GM21786 (cell line): ENCODE measurements around the gene ABLIM2.
"Not testable (repeated sequence)": the region's sequence is repeated elsewhere in the genome, so short reads cannot be mapped to it uniquely, and the experiment has no call there.

Experiments used
- ATAC-seq: cut with Tn5 transposase; IDR thresholded peaks from one replicate; pipeline ENCODE4 v1.9.1; 2021; ENCODE audit not compliant: unreplicated experiment

Gene ABLIM2

DNA sequence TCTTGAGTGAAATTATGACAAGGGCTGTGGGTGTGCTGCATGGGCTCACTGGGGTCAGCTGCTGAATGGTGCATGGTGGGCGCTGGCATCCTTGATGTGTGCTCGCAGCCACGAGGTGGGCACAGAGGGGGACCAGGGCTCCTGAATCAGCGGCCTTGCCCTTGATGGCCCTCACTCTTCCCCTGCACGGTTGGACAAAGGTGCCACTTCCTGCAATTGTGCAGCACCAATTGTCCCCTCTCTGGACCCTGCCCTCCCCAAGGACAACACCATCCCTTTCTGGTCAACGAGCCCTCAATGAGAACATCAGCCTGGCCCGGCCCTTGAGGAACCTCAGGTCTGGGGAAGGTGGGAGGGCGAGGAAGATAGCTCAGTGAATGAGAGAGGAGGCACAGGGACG, 16.1 kb downstream of the ABLIM2 start:
- ATAC-seq, result no peak

- ATAC-seq, result no peak
These were observed 16.7 kb downstream of the ABLIM2 start for GRCh38 chr4:8141935-8142334.

GRCh38 chr4:8140915-8141314, 17.7 kb downstream of the ABLIM2 start:
- no peak for ATAC-seq

DNA sequence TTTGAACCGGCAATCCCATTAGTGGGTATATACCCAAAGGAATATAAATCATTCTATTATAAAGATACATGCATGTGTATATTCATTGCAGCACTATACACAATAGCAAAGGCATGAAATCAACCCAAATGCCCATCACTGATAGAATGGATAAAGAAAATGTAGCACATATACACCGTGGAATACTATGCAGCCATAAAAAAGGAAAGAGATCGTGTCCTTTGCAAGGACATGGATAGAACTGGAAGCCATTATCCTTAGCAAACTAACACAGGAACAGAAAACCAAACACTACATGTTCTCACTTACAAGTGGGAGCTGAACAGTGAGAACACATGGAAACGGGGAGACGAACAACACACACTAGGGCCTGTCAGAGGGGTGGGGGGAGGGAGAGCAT, 18.9 kb downstream of the ABLIM2 start:
- ATAC-seq, result not testable (repeated sequence)

- no peak for ATAC-seq
These were observed 21.5 kb downstream of the ABLIM2 start for GRCh38 chr4:8136972-8137710.

DNA sequence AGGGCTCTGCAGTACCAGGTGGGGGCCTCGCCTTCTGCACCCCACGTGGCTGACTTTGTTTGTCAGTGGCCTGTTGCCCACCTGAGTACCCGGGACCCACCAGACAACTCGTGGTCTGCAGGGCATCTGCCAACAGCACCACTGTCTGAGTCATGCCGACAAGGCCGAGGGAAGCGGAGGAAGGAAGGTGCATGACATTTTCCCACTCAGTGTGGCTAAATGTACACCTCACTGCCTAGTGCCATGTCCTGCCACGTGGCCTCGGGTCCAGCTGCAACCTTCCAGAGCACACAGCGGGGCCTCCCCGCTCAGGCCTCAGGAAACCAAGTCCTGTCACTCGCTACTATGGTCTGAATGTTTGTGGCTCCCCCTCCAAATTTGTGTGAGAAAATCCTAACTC, 22.1 kb downstream of the ABLIM2 start:
- ATAC-seq, result no peak

DNA sequence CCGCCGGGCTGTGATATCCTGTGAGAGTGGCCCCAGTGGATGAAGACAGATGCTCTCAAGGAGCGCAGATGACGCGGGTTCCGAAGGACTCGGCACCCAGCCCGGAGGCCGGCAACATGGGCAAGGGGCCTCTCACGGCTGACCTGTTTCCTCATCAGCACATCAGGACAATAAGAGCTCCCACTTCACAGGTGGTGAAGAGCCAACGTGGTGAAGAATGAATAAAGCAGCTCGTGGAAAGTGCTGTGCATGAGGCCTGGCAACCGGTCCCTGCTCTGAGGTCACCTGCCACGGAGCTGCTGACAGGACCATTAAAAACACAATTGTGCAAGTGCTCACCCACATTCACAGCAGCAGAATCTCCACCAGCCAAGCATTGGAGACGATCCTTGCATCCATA, 22.9 kb downstream of the ABLIM2 start:
- ATAC-seq, result no peak

- no peak for ATAC-seq
These were observed 24.6 kb downstream of the ABLIM2 start for GRCh38 chr4:8133897-8134563.

- ATAC-seq, result no peak
These were observed 25.5 kb downstream of the ABLIM2 start for GRCh38 chr4:8132947-8133705.

DNA sequence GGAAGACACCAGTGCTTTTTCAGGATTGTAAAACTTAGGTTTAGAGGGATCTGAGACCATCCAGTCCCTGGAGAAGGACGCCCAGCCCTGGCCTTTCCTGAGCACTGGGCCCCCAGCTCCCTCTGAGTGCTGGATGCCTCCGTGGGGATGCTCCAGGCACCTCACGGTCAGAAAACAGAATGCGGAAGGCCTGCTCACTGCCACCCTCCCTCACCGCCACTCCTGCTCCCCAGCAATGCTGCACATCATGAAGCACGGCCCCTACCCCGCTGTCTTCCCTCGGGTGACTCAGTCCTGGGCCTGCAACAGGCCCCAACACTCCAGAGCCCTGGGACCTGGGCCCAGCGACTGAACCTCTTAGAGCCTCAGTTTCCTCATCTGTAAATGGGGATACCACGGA, 26.2 kb downstream of the ABLIM2 start:
- ATAC-seq, result no peak

DNA sequence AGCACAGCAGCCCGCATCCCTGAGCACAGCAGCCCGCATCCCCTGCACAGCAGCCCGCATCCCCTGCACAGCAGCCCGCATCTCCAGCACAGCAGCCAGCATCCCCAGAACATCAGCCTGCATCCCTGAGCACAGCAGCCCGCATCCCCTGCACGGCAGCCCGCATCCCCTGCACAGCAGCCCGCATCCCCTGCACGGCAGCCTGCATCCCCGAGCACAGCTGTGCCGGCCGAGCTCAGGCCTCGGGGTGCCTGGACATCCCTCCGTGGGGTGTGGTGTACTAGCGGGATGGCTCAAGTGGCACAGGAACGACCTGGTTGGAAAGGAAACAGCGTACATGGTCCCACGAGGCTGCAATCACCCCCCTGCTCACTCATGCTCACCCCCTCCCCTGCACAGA, 26.8 kb downstream of the ABLIM2 start:
- ATAC-seq, result no peak

GRCh38 chr4:8131210-8131609, 27.4 kb downstream of the ABLIM2 start:
- no peak for ATAC-seq

- no peak for ATAC-seq
These were observed 28.1 kb downstream of the ABLIM2 start for GRCh38 chr4:8130346-8131066.

GRCh38 chr4:8129785-8130184, 28.8 kb downstream of the ABLIM2 start:
- ATAC-seq, result no peak

DNA sequence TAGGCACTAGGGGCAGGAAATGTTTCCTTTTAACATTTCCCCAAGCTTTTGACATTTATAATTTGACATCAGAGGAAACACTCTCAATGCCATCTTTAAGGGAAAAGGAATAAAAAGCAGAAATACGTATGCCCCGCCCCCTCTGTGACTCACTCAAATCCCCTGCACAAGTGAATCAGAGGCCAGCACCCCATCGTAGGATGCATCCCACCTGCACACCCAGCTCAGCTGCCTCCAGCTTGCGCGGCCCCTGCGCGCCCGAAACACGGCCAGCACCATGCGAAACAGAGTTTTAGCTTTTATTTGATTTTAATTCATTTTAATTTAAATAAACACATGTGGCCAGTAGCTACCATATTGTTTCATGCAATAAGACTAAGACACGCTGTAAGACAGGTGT, 29.5 kb downstream of the ABLIM2 start:
- no peak for ATAC-seq

- no peak for ATAC-seq
These were observed 30.3 kb downstream of the ABLIM2 start for GRCh38 chr4:8128100-8128856.

- ATAC-seq, result no peak
These were observed 31.4 kb downstream of the ABLIM2 start for GRCh38 chr4:8127051-8127826.

DNA sequence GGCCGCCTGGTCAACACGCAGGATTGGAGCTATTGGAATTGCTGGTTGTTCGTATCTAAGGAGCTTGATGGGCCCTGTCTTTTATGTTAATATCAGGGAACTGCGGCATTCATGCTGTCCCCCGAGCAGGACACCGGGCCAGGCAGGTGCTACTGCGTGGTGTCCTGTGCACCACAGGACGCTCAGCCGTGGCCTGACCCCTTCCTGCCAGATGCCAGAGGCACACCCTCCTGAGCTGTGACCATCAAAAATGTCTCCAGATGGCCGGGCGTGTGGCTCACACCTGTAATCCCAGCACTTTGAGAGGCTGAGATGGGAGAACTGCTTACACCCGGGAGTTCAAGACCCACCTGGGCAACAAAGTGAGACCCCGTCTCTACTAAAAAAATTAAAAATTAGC, 32.1 kb downstream of the ABLIM2 start:
- ATAC-seq, result no peak

DNA sequence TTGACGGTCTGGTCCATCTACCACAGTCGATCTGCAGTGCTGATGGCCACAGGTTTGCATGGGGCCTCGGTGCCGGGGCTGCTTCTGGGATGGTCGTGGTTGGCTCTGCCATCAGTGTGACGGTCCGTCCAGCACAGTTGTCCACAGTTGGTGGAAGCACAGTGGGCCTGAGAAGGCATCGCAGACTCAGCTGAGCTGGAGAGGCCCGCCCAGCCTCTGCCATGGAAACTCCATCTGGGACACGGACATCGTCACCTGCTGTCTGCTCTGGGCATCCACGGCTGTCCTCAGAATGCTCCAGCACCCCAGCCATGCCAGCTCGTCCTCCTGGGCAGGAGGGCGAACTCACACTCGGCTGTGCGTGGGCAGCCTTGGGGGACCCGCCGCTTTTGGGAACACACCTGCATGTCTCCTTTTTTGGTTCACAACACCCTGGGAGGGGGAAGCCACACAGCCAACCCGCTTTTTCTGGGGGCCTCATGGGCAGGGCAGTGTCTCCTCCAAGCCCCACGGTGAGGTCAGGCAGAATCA, 33.0 kb downstream of the ABLIM2 start:
- no peak for ATAC-seq

GRCh38 chr4:8123870-8124269, 34.7 kb downstream of the ABLIM2 start:
- ATAC-seq, result no peak
